ENCODE measurements around the gene TULP4. TPM values are rescaled to one million over a fixed set of nuclear protein-coding genes. Genes with fewer than 3 reads are reported as not detected.

Gene TULP4, protein sequence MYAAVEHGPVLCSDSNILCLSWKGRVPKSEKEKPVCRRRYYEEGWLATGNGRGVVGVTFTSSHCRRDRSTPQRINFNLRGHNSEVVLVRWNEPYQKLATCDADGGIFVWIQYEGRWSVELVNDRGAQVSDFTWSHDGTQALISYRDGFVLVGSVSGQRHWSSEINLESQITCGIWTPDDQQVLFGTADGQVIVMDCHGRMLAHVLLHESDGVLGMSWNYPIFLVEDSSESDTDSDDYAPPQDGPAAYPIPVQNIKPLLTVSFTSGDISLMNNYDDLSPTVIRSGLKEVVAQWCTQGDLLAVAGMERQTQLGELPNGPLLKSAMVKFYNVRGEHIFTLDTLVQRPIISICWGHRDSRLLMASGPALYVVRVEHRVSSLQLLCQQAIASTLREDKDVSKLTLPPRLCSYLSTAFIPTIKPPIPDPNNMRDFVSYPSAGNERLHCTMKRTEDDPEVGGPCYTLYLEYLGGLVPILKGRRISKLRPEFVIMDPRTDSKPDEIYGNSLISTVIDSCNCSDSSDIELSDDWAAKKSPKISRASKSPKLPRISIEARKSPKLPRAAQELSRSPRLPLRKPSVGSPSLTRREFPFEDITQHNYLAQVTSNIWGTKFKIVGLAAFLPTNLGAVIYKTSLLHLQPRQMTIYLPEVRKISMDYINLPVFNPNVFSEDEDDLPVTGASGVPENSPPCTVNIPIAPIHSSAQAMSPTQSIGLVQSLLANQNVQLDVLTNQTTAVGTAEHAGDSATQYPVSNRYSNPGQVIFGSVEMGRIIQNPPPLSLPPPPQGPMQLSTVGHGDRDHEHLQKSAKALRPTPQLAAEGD (N-terminal part only)
- 21.9 and 26.5 TPM in 2 replicates for total RNA-seq

DNA sequence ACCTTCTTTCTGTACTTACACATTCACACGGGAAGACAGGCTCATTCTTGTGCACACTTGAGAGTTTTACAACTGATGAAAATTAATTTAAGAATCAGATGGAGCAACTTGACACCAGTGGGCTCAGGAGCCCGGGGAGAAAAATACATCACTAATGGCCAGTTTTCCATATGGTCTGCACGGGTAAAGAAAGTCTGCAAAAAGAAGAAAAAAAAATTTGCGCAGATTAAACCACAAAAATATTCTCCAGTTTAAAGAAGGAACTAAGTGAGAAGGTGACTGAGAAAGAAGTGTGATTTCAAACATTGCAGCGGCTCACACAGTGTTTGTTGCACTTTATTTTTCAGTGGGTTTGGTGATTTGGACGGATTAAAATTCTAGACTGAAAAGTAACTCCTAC is at the start of gene TULP4:
Gene TULP4, plus strand, starts transcription at position 301 of the 400 bp plus-strand sequence. CDS start 1,552 bp downstream, outside the sequence.
- no peak for DNase-seq (ENCODE audit: low spot score)
- peaks cover 24% of the 10 kb centered on the region for H3K36me3 Mint-ChIP-seq (ENCODE audit: low read depth)
- intact Hi-C loops (cut with micrococcal nuclease) = no loop called here

DNA sequence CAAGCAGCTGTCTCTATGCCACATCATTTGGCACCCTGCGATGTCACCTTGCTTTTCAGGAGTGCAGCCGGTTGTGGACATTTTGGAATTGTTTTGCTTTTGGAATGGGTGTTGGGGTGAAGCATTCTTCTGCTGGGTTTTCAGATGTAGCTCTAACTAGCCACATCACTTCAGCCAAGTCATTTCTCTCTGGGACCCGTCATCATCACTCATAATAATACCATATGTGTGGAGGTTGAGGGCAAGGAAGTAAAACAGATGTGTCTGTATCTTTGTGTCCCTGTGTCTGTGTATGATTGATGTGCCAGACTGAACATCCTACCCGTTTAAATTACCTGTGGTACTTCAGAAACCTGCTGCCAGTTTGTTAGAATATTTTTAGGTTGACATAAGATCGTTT is 49.5 kb upstream of the TULP4 start:
- H3K27ac Mint-ChIP-seq = no peak overlapping the region
- no peaks in the 10 kb centered on the region for H3K9me3 Mint-ChIP-seq
- intact Hi-C loops (cut with micrococcal nuclease) = no loop called here
- no peak for DNase-seq (ENCODE audit: low spot score)
- peaks cover 24% of the 10 kb centered on the region for H3K4me1 Mint-ChIP-seq (ENCODE audit: low read depth)
- H3K27me3 Mint-ChIP-seq (ENCODE audit: insufficient read depth) = no peaks in the 10 kb centered on the region
- H3K36me3 Mint-ChIP-seq (ENCODE audit: low read depth) = peaks cover 9% of the 10 kb centered on the region
- no peak overlapping the region for H3K4me3 Mint-ChIP-seq

More for the DNA sequence above, at the start of gene TULP4:
- Mint-ChIP-seq H3K4me1 (ENCODE audit: low read depth) (peaks cover 10% of the 10 kb centered on the region), H3K4me3 (no peak within 1 kb of the TSS), H3K27me3 (ENCODE audit: insufficient read depth) (no peaks in the 10 kb centered on the region), H3K27ac (no peak within 1 kb of the TSS), H3K9me3 (no peaks in the 10 kb centered on the region)

DNA sequence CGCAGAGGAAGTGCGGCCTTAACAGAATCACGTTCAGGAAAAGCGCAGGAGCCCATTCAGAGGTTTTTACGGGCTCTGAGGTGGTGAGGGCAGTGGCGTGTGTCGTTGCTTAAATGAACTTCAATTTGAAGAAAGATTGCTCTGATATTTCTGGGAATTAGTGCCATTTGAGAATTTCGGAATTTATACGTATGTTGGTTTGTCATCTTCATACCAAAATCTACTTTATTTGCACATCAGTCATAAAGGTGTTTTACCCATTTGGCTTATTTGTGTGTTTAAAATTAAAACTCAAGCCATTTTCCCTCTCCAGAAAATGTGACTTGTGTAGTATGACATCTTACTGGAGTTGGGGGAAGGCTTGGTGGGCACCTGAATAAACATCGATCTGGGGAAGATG is 48.1 kb upstream of the TULP4 start:
- DNase-seq (ENCODE audit: low spot score) = no peak
- Mint-ChIP-seq H3K36me3 (ENCODE audit: low read depth) (peaks cover 9% of the 10 kb centered on the region), H3K27ac (no peak overlapping the region), H3K9me3 (no peaks in the 10 kb centered on the region), H3K27me3 (ENCODE audit: insufficient read depth) (no peaks in the 10 kb centered on the region), H3K4me1 (ENCODE audit: low read depth) (peaks cover 19% of the 10 kb centered on the region), H3K4me3 (no peak overlapping the region)
- intact Hi-C loops (cut with micrococcal nuclease) = no loop called here

DNA sequence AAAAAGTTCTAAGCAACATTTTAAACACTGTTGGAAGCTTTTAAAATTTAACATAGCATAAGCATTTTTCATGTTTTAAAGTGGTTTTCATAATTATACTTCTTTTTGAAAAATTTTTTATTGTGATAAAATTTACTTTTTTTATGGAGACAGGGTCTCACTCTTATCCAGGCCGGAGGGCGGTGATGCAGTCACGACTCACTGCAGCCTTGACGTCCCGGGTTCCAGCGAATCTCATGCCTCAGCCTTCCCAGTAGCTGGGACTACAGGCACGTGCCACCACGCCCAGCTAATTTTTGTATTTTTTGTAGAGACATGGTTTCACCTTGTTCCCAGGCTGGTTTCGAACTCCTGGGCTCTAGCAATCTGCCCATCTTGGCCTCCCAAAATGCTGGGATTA is 46.1 kb upstream of the TULP4 start:
- intact Hi-C loops (cut with micrococcal nuclease) = no loop called here
- H3K9me3 Mint-ChIP-seq = no peaks in the 10 kb centered on the region
- peaks cover 29% of the 10 kb centered on the region for H3K4me1 Mint-ChIP-seq (ENCODE audit: low read depth)
- H3K36me3 Mint-ChIP-seq (ENCODE audit: low read depth) = peaks cover 6% of the 10 kb centered on the region
- no peaks in the 10 kb centered on the region for H3K27me3 Mint-ChIP-seq (ENCODE audit: insufficient read depth)
- no peak for DNase-seq (ENCODE audit: low spot score)
- H3K4me3 Mint-ChIP-seq = no peak overlapping the region
- H3K27ac Mint-ChIP-seq = no peak overlapping the region

DNA sequence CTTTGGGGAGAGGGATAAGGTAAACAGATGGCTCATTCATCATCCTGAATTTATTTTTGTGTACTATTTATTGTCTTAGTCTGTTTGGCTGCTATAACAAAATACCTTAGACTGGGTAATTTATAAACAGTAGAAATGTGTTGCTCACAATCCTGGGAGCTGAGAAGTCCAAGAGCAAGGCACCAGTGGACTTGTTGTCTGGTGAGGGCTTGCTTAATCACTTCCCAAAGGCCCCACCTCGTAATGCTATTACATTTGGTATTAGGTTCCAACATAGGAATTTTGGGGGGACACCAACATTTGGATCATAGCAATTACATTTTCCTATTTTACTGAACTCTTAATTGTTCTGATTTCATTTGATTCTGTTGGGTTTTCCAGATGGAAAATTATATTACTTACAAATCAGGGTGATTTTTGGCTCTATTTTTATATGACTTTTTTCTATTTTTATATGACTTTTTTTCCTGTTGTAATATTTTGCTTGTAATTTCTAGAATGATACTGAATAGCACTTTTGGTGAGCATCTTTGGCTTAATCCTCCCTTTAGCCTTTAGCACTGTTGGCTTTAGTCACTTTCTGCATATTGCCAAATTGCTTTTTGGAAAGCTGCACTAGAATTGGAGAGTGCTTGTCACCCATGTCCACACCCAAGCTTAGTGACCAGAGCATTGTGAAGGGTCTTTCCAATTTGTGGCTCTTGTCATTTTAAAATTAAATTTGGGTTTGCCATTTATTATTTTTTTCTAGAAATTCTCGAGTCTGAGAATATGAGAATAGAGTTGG is 43.7 kb upstream of the TULP4 start:
- H3K27me3 Mint-ChIP-seq (ENCODE audit: insufficient read depth) = no peaks in the 10 kb centered on the region
- intact Hi-C loops (cut with micrococcal nuclease) = no loop called here
- H3K27ac Mint-ChIP-seq = no peak overlapping the region
- H3K4me3 Mint-ChIP-seq = no peak overlapping the region
- H3K4me1 Mint-ChIP-seq (ENCODE audit: low read depth) = peaks cover 33% of the 10 kb centered on the region
- peaks cover 4% of the 10 kb centered on the region for H3K9me3 Mint-ChIP-seq
- peaks cover 16% of the 10 kb centered on the region for H3K36me3 Mint-ChIP-seq (ENCODE audit: low read depth)
- no peak for DNase-seq (ENCODE audit: low spot score)

DNA sequence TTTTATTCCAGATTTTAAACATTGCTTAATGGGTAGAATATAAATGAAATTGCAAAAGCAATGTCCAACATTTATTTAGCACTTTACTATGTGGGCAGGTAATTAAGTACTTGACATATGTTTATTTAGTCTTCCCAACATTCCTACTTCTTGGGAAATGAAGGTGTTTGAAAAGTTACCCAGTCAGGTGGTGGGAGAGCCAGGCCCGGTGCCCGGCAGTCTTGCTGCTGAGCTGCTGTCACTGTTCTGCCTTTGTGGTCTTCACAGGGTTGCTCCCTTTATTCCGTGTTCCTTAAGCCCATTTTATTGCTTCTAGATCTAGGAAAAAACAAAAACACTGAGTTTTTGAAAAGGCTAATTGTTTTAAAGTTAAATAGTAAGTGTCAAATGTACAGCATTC is 42.6 kb upstream of the TULP4 start:
- peaks cover 33% of the 10 kb centered on the region for H3K4me1 Mint-ChIP-seq (ENCODE audit: low read depth)
- H3K27ac Mint-ChIP-seq = no peak overlapping the region
- intact Hi-C loops (cut with micrococcal nuclease) = loop anchor here (2.0 kb wide), 1 partner anchor 291 kb away; the partner anchor contains the start of gene TMEM181
- H3K27me3 Mint-ChIP-seq (ENCODE audit: insufficient read depth) = no peaks in the 10 kb centered on the region
- H3K36me3 Mint-ChIP-seq (ENCODE audit: low read depth) = peaks cover 18% of the 10 kb centered on the region
- no peak for DNase-seq (ENCODE audit: low spot score)
- peaks cover 4% of the 10 kb centered on the region for H3K9me3 Mint-ChIP-seq
- no peak overlapping the region for H3K4me3 Mint-ChIP-seq

DNA sequence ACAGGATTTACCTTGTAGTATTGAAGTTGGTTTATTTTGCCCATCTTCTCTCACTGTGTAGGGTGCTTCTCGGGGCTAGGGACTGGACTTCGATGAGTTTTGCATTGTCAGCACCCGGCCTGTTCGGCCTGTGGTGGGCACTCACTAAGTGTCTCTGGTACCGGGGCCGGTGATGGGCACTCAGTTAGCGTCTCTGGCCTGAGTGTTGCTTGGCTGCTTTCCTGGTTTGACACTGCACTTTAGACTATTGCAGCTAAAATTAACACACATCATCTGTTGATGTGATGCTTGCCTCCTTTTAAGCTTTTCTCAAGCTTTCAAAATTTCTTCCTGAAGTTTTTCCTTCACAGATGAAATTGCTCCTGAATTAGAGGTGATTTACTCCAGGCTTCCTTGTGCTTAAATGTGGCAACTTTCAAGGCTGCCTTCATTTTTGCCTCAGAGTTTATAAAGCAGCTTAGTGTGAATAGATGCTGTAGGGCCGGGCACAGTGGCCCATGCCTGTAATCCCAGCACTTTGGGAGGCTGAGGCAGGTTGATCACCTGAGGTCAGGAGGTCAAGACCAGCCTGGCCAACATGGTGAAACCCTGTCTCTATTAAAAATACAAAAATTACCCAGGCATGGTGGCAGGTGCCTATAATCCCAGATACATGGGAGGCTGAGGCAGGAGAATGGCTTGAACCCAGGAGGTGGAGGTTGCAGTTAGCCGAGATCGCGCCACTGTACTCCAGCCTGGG is 41.7 kb upstream of the TULP4 start:
- Mint-ChIP-seq H3K9me3 (peaks cover 4% of the 10 kb centered on the region), H3K4me3 (peak overlapping the region; percentile 20), H3K27ac (no peak overlapping the region), H3K4me1 (ENCODE audit: low read depth) (peaks cover 33% of the 10 kb centered on the region), H3K36me3 (ENCODE audit: low read depth) (peaks cover 25% of the 10 kb centered on the region), H3K27me3 (ENCODE audit: insufficient read depth) (no peaks in the 10 kb centered on the region)
- intact Hi-C loops (cut with micrococcal nuclease) = loop anchor here (1.0 to 2.0 kb wide), 4 partner anchors 20 to 450 kb away; partner anchors contain the start of gene TMEM181
- no peak for DNase-seq (ENCODE audit: low spot score)

DNA sequence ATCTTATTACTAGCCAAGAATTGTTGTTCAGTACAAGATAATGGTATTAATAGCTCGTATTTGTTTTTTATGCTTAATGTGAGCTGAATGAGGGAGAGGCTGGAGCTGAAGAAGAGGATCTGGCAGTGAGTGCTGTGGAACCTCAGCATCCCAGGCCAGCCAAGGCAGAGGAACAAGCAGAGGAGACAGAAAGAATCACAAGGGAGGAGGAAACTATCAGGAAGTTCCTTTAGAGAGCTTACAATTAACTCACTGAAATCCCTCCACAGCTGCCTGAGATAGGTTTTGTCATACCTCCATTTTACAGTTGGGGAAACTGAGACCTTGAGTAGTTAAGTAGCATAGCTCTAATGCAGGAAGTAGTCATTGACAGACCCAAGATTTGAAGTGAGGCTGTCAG is 39.9 kb upstream of the TULP4 start:
- intact Hi-C loops (cut with micrococcal nuclease) = loop anchor here (1.0 kb wide), 1 partner anchor 15 kb away; no protein-coding TSS in a partner anchor
- Mint-ChIP-seq H3K4me1 (ENCODE audit: low read depth) (peaks cover 33% of the 10 kb centered on the region), H3K27ac (no peak overlapping the region), H3K4me3 (no peak overlapping the region), H3K36me3 (ENCODE audit: low read depth) (peaks cover 25% of the 10 kb centered on the region), H3K9me3 (peaks cover 4% of the 10 kb centered on the region), H3K27me3 (ENCODE audit: insufficient read depth) (no peaks in the 10 kb centered on the region)
- DNase-seq (ENCODE audit: low spot score) = no peak

DNA sequence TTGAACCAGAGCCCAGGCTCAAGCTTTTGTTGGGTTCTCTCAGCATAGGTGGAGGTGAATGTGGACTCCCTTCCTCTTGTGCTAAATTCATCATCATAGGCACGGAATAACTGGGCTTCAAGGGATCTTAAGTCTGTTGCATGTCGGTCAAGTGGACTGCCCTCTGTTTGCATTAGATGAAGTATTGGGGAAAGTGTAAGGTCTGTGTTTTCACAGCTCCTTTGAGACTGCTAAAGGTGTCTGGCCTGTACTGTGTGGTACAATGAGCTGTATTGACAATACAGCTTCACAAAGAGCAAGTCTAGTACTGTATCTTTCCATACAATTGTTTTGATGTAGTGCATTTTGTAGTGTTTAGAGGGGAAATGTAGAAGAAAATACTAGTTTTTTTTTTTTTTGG is 34.3 kb upstream of the TULP4 start:
- Mint-ChIP-seq H3K36me3 (ENCODE audit: low read depth) (peaks cover 20% of the 10 kb centered on the region), H3K27me3 (ENCODE audit: insufficient read depth) (no peaks in the 10 kb centered on the region), H3K27ac (no peak overlapping the region), H3K9me3 (peaks cover 4% of the 10 kb centered on the region), H3K4me1 (ENCODE audit: low read depth) (peaks cover 4% of the 10 kb centered on the region), H3K4me3 (no peak overlapping the region)
- no peak for DNase-seq (ENCODE audit: low spot score)
- intact Hi-C loops (cut with micrococcal nuclease) = no loop called here

DNA sequence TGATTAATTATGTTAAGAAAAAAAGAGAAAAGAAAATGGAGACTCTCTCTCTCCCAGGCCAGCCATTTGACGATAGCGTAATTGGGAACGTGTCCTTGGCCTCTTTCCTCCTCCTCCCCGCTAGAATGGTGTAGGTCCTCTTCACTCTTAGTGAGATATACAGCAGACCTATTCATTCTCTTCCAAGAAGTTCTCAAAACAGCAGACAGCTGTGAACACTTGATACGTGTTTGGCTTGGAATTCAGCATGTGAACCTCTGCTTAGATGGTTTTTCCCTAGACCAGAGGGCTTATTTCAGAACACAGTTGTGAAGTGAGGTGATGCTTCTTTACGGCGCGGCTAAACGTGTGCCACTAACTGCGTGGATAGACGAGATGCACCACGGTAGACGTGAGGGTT is 32.6 kb upstream of the TULP4 start:
- H3K4me1 Mint-ChIP-seq (ENCODE audit: low read depth) = peaks cover 16% of the 10 kb centered on the region
- no peak for DNase-seq (ENCODE audit: low spot score)
- intact Hi-C loops (cut with micrococcal nuclease) = no loop called here
- peaks cover 20% of the 10 kb centered on the region for H3K36me3 Mint-ChIP-seq (ENCODE audit: low read depth)
- H3K4me3 Mint-ChIP-seq = no peak overlapping the region
- no peak overlapping the region for H3K27ac Mint-ChIP-seq
- H3K27me3 Mint-ChIP-seq (ENCODE audit: insufficient read depth) = no peaks in the 10 kb centered on the region
- no peaks in the 10 kb centered on the region for H3K9me3 Mint-ChIP-seq

DNA sequence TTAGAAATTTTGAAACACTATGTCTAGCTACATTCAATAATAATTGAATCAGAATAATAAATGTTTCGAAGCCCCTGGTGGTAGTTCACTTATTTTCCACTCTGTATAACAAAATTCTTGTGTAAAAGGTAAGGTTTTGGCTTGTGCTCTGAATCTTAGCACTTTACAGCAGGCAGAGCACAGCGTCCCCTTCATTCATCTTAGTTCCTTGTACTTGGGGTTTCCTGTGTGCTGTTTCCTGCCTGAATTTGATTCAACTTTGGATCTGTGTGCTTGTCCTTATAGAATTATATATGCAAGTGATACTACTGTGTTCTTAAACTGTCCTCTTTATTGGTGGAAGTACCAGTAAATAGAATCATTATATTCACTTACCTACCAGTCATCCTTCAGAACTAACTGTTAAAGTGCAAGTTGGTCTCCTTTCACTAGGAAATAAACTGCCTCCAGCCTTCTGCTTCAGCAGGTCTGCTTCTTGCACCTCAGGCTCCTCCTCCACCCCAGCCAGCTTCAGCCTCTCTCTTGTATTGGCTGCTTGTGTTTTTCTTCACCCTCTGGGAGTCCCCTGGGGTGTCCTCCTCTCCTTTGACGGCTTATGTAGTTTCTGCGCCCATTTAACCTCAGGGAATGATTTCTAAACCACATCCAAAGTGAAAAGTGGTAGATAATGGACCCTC is 28.8 kb upstream of the TULP4 start:
- Mint-ChIP-seq H3K36me3 (ENCODE audit: low read depth) (peaks cover 17% of the 10 kb centered on the region), H3K27ac (peak overlapping the region; percentile 3), H3K4me3 (no peak overlapping the region), H3K27me3 (ENCODE audit: insufficient read depth) (no peaks in the 10 kb centered on the region), H3K4me1 (ENCODE audit: low read depth) (peaks cover 37% of the 10 kb centered on the region), H3K9me3 (no peaks in the 10 kb centered on the region)
- DNase-seq (ENCODE audit: low spot score) = no peak
- intact Hi-C loops (cut with micrococcal nuclease) = no loop called here

Measured in activated T-helper 1 cell treated with anti-CD3 and anti-CD28 coated beads, Interleukin-12 subunit alpha, Interleukin-12 subunit beta, Interleukin-2, Interleukin-4 antibody, amounts not matched to agents 30 ng/mL and 10 ng/mL and 1 ng/mL, durations not matched to agents 14 hours and 24 hours and 36 hours (primary cell).